Activated CD4-positive, alpha-beta T cell treated with anti-CD3 and anti-CD28 coated beads, Interleukin-2, amount 10 ng/mL, durations not matched to agents 7 days and 5 days (primary cell): ENCODE data around the gene NTMT1. TPM values are rescaled to one million over a fixed set of nuclear protein-coding genes. Genes with fewer than 3 reads are reported as not detected.

Experiments
- CTCF ChIA-PET: fragments of 350-600 bp; sonication (Branson Sonifier 250); formaldehyde crosslinking; loops from one replicate; lab custom pipeline; 2021; ENCODE audit warnings: antibody characterized with exemption; lab: Charles Lee
- POLR2A ChIA-PET: fragments of 350-600 bp; sonication (Branson Sonifier 250); formaldehyde crosslinking; loops from one replicate; lab custom pipeline; 2021; ENCODE audit warnings: antibody characterized with exemption; lab: Charles Lee
- DNase-seq: peaks from one replicate; pipeline ENCODE4 v3.0.0-alpha.2; 2020
- H3K27ac Mint-ChIP-seq: one replicate; pipeline ENCODE4 v1.8.0; 2021; ENCODE audit warnings: mild to moderate bottlenecking, moderate library complexity, mixed read lengths
- H3K27me3 Mint-ChIP-seq: one replicate; pipeline ENCODE4 v1.8.0; 2021; ENCODE audit warnings: mixed read lengths
- H3K36me3 Mint-ChIP-seq: one replicate; pipeline ENCODE4 v1.8.0; 2021; ENCODE audit warnings: low read depth, mixed read lengths
- H3K4me1 Mint-ChIP-seq: one replicate; pipeline ENCODE4 v1.8.0; 2021; ENCODE audit warnings: mixed read lengths
- H3K4me3 Mint-ChIP-seq: one replicate; pipeline ENCODE4 v1.8.0; 2021; ENCODE audit warnings: mild to moderate bottlenecking, moderate library complexity, mixed read lengths
- H3K9me3 Mint-ChIP-seq: one replicate; pipeline ENCODE4 v1.8.0; 2021; ENCODE audit warnings: mixed read lengths
- total RNA-seq, 2 experiments: library from RNA; stranded (reverse); gene quantifications; one replicate each; pipeline ENCODE4 v1.2.3, GENCODE V29; 2021

NTMT1 gene
- total RNA-seq, 2 experiments from 2014 or later, result 28.5 to 33.9 TPM

- POLR2A ChIA-PET, result no interaction called here
- Mint-ChIP-seq H3K4me1 (no peaks in the 10 kb centered on the region), H3K27me3 (peaks cover 2% of the 10 kb centered on the region), H3K36me3 (no peaks in the 10 kb centered on the region), H3K9me3 (no peaks in the 10 kb centered on the region), H3K27ac (no peak overlapping the region), H3K4me3 (no peak overlapping the region)
- CTCF ChIA-PET, result interaction anchor here (0.6 kb wide), 1 partner anchor 1063 kb away, joined by 3 read pairs; no protein-coding TSS in a partner anchor
- no peak for DNase-seq
Observed at GRCh38 chr9:129685220-129685932, 59.4 kb downstream of the NTMT1 start.

Other genes with a start within 250 kb of the NTMT1 start
- gene C9orf50, start 5.1 kb upstream of the NTMT1 start, total RNA-seq, result not detected
- gene ASB6, start 16.0 kb downstream of the NTMT1 start, total RNA-seq, result 10 to 100 TPM; 24.1 to 26.6 TPM
- gene PRRX2, start 39.5 kb downstream of the NTMT1 start, total RNA-seq, result under 1 TPM in 1 of 2 experiments, not detected in 1; 0.15 TPM
- gene PTGES, start 126.9 kb downstream of the NTMT1 start, total RNA-seq, result not detected
- gene TOR1B, start 177.0 kb downstream of the NTMT1 start, total RNA-seq, result 10 to 100 TPM; 21.9 to 27.1 TPM
- gene TOR1A, start 198.0 kb downstream of the NTMT1 start, total RNA-seq, result 10 to 100 TPM; 52.0 to 58.5 TPM
- 10 to 100 TPM; 83.9 to 89.2 TPM for gene C9orf78, start 209.1 kb downstream of the NTMT1 start, total RNA-seq
- gene USP20, start 209.3 kb downstream of the NTMT1 start, total RNA-seq, result 100 to 1,000 TPM in 1 of 2 experiments, 10 to 100 TPM in 1; 90.8 to 105 TPM